Hematopoietic multipotent progenitor cell treated with erythropoietin and hydrocortisone succinate and interleukin-3 and kit ligand, for 4 days (in vitro differentiated cells): ENCODE data around the gene IDE.
A peak's percentile ranks its signal among the peaks of the same experiment; 100 is the strongest.
"Not testable (repeated sequence)": the region's sequence is repeated elsewhere in the genome, so short reads cannot be mapped to it uniquely, and the experiment has no call there.

Experiments
- DNase-seq: peaks from one replicate; pipeline ENCODE4 v3.0.0-alpha.2; 2015

Gene IDE

DNA sequence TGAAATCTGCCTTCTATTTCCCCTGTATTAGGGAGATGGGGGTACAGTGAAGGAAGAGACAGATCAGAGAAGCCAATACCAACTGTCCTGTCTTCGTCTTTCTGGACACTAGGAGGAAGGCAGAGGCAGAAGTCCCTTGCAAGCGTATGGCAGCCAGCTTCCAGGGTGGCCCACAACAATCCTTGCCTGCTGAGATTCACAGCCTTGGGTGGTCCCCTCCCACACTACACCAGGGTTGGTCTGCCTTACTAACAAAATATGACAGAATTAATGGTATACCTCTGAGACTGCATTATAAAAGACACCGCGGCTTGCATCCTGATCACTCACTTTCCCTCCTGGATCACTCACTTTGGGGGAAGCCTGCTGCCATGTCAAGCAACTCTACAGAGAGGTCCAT lies 90.4 kb downstream of the IDE start:
- DNase-seq: no peak

DNA sequence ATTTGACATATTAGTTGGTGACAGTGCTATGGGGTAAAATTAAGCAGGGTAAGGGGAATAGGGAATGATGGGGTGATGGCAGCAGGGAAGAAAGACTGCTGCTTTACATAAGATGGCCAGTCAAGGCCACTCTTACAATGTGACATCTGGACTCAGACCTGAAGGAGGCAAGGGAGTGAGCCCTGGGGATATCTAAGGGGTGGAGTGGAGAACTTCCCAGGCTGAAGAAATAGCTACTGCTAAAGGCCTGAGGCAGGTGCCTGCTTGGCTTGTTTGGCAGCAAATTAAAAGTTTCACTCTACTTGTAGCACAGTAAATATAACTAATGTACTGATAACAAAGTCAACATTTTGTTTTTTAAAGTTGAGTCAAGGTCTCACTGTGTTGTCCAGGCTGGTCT lies 93.5 kb downstream of the IDE start:
- no peak for DNase-seq

DNA sequence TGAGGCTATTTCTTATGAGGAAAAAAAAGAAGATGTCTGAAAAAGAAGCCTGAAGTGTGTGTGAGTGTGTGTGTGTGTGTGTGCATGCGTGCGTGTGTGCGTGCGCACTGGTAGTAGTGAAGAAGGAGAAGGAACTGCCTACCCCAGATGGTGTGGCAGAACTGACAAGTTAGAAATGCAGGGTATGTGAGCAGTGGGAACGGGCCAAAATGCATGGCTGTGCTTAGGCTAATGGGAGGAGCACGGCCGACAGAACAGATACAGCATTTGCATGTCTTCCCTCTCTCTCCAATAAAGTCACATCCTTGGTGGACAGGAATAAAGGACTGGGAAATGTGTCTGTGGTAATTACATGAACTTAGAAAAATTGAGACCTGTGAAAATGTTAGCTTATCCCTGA lies 94.3 kb downstream of the IDE start:
- DNase-seq: no peak

DNA sequence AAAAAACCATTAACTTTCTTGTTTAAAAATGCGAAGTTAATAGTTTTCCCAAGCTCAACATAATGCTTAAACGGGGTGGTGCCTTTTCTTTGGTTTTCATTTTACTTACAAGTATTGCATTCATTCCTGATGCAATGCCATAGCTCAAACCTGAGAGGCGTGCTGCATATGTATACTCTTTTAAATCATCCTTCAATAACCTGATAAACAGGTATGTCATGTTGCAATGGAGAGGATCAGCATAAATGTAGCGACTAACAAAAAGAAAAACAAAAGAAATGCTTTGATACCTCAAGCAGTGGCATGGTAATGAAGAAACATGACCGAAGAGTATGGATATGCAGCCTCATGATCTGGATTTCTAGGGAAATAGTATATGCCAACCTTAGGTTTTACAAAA lies 95.4 kb downstream of the IDE start:
- no peak for DNase-seq

DNA sequence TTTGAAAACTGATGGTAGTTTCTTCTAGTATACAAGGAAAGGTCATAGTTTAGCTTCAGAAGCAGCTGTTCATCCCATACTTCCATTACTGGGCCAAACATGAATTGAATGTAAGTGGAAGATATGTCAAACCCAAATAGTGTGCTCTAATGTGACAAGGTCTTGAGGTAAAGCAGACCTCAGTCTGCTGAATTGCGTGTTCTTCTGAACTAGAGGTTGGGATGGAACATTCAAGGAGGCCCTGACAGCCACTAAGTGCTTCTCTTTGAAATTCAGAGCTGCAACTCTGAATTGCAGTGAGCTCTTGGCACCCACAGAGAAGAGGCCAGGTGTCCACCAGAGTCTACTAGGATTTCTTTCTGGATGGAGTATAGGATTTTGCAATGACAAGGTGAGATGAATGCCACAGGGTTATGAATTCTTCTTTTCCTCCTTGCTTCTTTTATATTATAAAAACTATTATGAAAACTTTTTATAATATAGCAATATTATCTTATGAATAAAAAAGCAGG lies 98.5 kb downstream of the IDE start:
- no peak for DNase-seq

DNA sequence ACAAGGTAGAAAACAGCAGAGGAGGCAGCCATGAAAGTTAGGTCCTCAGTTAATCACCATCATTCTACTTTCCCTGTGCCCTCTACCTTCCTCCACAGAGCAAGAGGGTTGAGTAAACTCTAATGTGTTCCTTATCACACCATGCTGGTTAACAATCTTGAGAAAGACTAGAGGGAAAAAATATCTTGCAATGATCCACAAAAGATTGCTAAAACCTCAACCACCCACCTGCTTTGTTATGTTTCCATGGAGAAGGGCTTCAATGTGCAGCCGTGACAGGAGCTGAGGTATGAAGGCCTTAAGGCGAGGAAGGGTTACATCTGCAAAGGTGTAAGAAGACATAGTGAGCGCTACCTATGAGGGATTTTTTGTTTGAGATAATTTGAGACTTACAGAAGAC lies 103.9 kb downstream of the IDE start:
- peak; percentile 33 for DNase-seq

DNA sequence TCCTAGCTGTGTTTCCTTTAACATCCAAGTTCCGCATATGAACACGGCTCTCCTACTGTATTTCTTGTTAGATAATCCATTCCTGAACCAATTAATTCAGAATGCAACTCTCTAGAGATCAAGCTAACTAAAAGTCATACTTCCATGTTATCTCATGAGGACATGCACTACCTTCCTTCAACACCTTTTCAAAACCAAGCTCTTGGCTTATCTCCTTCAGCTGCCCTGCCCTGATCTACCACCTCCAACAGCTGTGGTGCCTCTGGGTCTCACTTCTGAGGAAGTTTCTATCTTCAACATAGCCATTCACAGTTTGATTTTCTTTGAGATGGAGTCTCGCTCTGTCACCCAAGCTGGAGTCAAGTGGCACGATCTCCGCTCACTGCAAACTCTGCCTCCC lies 109.5 kb downstream of the IDE start:
- no peak for DNase-seq

DNA sequence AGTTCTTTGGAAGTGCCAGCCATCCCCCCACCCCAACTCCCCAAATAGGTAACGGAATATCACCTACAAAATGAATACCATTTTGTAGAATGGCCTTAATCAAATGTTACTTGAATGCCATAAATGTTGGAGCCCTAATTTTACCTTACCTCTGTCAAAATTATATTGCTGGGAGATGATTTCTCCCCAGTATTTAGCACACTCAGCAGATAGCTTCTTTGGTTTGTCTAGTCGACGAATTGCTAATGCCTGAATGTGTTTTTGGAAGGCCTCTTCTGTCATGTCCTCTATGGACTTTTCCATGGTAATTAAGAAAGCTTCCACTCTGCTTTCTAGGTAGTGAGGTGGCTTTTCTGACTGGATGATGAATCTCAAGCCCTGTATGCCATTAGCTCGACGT lies 110.3 kb downstream of the IDE start:
- no peak for DNase-seq

DNA sequence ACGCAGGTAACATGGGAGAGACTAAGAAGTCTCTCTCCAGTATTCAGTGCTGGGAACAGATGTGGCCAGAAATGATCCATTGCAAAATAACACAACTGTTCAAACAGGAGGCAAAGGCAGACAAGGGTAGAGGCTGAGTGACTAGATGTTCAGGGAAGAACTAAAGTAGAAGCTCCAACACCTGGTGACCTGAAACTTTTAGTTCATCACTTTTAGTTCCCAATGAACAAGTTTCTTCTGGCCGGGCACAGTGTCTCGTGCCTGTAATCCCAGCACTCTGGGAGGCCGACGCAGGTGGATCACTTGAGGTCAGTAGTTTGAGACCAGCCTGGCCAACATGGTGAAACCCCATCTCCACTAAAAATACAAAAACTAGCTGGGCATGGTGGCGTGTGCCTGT lies 118.9 kb downstream of the IDE start:
- DNase-seq: not testable (repeated sequence)

DNA sequence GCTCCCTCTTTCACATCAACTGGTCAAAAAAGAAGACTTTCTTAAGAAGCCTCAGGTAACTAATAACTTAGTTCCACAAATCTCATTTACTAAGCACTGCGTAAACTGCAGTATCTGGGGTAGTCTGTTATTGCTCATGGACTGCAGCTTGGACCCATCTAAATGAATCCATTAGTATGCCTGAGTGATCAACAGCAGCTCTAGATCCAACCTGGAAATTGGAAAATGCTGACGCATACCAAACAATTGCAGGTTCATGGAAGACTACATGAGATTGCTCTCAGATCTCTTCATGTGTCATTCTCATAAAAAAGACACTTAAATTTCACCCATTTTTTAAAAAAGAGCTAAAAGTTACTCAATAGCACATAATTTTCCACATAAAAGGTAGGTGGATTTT lies 121.6 kb downstream of the IDE start:
- DNase-seq: no peak

DNA sequence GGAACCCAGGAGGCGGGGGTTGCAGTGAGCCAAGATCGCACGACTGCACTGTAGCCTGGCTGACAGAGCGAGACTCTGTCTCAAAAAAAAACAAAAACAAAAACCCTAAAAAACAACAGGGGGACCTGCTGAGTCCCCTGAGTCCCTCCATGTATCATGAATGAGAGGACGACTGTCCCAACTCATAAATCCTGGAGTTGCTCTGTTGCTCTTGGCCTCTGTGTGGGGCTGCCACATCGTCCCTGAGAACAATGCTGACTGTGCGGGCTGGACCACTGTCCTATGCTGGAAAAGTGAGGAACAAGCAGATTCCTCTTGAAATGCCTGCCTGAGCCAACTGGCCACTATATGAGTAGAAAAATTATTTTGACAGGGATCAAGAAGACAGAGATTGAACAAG lies 122.5 kb downstream of the IDE start:
- no peak for DNase-seq

DNA sequence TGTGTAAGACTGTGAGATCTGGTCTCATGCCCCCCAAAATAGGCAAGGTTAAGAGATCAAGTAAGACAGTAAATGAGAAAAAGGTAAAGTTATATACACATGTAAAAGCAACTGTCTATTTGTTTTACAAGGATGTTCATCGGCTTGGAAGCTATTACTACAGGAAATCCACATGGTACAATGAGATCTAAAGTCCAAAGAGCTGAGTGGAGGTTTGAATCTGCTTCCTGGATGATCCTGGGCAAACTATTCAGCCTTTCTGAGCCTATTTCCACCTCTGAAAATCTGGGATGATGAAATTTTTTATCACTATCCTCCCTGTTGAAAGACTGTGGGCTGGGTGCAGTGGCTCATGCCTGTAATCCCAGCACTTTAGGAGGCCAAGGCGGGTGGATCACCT lies 123.0 kb downstream of the IDE start:
- DNase-seq: no peak

DNA sequence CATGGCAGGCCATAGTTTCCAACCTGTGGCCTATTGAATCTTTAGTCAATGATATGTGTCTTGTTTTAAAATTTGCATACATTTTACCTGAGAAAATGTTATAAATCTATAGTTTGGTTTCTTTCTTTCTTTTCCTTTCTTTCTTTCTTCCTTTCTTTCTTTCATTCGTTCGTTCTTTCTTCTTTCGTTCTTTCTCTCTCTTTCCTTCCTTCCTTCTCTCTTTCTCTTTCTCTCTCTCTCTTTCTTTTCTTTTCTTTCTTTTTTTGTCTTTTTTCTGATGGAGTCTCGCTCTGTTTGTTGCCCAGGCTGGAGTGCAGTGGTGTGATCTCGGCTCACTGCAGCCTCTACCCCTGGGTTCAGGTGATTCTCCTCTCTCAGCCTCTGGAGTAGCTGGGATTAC lies 133.3 kb downstream of the IDE start:
- no peak for DNase-seq

DNA sequence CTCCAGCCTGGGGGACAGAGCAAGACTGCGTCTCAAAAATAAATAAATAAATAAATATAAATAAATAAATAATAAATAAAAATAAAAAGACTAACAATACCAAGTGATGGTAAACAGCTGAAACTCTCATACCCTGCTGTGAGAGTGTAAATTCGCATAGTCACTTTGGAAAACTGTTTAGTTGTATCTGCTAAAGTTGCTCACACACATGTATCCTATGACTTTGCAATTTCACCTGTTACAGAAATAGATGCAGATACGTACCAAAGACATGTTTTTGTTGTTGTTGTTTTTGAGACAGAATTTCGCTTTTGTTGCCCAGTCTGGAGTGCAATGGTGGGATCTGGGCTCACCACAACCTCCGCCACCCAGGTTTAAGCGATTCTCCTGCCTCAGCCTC lies 135.7 kb downstream of the IDE start:
- DNase-seq: no peak

DNA sequence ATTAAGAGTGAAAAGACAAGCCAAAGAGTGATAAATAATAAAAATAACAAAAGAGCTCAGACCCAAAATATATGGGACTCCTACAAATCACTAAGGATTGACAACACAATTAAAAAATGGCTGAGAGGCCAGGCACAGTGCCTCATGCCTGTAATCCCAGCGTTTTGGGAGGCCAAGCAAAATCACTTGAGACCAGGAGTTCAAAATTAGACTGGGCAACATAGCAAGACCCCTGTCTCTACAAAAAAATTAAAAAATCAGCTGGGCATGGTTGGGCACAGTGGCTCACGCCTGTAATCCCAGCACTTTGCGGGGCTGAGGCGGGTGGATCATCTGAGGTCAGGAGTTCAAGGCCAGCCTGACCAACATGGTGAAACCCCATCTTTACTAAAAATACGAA lies 137.3 kb downstream of the IDE start:
- DNase-seq: no peak

DNA sequence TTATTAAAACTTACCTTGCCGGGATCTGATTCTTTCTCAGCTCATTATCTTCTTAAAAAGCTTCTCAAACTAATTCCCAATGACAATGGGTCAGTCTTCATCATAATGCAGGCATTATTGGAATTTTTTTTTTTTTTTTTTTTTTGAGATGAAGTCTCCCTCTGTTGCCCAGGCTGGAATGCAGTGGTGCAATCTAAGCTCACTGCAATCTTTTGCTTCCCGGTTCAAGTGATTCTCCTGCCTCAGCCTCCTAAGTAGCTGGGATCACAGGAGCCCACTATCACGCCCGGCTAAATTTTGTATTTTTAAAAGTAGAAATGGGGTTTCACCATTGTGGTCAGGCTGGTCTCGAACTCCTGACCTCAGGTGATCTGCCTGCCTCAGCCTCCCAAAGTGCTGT lies 137.8 kb downstream of the IDE start:
- not testable (repeated sequence) for DNase-seq

DNA sequence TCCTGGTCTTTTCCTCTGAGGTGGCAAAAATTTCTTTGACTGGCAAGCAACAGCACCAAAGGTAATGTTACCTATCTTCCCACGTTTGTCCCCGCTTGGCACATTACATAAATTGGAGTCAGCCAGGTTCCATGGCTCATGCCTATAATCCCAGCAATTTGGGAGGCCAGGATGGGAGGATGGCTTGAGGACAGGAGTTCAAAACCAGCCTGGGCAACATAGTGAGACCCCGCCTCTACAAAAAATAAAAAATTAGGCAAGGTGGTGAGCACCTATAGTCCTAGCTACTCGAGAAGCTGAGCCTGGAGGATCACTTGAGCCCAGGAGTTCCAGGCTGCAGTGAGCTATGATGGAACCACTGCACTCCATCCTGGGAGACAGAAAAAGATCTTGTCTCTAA lies 139.5 kb downstream of the IDE start:
- DNase-seq: no peak

DNA sequence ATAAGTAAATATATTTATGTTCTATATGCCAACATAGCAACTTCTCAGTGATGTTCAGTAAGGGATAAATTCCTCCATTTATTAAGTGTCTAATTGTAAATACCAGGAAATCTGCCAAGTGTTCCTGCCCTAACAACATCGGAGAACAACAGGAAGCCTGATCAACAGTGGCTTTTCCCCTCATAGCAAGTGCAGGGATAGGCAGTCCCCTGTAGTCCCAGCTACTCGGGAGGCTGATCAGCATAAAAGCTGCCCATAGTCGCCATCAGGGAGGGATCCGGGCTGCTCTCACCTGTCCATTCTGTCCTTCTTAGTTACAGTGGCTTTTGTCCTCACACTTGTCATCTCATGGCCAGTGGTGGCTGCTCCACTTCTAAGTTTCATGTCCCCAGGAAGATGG lies 141.3 kb downstream of the IDE start:
- DNase-seq: no peak

DNA sequence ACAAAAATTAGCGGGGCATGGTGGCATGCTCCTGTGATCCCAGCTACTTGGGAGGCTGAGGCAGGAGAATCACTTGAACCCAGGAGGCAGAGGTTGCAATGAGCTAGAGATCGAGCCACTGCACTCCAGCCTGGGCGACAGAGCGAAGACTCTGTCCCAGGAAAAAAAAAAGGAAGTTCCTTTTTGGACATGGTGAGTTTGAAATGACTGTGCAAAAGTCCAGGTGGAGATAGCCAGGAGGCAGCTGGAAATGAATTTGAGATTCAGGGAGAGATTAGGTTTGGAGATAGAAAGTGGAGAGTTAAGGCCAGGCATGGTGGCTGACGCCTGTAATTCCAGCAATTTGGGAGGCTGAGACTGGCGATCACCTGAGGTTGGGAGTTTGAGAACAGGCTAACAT lies 143.8 kb downstream of the IDE start:
- no peak for DNase-seq

DNA sequence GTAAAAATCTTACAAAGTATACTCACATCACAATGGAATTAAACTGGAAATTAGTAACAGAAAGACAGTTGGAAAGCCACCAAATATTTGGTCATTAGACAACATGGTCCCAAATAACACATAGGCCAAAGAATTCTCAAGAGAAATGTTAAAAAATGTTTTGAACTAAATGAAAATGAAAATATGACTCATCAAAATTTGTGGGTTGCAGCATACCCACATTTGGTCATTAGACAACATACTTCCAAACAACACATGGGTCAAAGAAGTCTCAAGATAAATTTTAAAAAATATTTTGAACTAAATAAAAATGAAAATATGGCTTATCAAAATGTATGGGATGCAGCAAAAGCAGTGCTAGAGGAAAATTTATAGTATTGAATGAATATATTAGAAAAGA lies 152.3 kb downstream of the IDE start:
- no peak for DNase-seq

DNA sequence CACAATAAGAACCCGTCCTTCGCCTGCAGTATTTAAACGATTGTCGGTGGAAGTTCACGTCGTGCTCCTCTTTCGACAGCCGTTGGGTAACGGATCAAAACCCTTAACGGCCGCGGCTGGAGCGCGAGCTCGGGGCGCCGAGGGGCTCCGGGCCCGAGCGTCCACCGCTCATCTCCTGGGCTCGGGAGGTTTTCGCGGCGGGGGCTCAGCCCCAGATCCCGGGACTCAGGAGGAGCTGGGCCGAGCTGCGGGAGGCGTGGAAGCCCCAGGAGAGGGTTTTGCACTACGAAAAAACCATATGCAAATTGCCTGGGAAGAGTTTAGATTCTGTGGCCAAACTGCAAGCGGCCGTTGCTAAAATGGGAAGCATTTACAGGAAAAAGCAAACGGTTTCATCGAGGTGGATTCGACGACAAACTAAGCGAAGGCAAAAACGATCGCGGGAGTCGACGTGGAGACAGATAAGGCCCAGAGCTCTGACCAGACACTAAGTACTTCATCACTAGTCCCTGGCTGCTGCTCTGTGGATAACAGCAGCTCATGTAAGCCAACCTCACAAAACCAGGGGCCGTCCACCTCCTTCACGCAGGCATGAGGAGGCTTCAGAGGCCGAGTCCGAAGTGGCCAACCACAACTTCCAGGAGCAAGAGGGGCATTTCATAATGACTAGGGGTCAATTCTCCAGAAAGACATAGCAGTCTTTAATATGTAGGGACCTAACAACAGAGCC lies 153.2 kb downstream of the IDE start:
- peak; percentile 34 for DNase-seq

DNA sequence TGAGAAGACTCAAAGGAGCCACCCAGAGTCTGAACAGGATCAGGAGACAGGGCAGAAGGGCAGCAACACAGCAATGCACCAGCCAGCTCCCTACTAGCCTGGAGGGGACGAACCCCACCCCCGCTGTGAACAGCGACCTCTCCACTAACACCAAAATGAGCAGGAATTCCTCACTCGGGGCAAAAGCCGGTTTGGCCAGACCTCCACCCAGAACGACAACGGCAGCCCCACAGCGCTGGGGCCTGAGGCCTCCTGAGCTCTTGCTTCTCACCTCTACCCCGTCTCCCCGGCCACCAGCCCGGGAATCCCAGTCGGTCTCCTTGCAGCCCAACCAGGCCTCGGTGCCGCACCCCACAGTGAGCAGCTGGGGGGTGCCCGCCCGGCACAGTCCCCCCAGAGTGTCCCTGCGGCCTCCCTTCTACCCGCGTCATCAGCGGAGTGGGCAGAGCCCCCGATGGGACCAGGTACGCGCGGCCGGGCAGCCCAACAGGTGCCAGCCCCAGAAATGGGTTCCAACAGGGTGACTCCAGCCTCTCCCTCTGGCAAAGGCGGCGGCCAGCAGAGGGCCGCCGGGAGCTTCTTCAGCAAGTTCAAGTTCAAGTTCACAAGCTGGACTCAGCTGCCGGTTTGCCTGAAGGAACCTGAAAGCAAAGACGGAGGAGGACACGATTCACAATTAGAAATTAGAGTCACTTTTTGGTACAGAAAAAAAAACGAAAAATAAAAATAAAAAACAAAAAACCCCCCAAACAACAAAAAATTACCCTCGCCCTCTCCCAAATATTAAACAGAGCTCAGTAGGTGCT lies 153.9 kb downstream of the IDE start:
- peak; percentile 69 for DNase-seq

DNA sequence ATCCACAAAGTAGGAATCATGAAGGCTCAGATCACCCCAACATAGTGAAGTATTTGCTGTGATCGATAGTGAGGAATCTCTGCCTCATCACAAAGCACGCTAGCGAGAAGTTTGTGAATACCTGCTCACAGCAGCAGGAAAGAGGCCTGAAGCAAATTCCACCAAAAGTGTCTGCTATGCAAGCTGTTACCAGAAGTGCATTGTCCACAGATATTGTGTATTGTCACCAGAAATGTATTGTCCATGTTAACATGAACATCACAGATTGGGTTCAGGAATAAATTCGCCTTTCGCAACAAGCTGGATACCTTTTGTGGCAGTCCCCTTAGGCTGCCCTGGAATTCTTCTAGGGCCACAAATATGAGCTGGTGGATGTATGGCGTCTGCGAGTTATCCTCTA lies 155.0 kb downstream of the IDE start:
- no peak for DNase-seq

DNA sequence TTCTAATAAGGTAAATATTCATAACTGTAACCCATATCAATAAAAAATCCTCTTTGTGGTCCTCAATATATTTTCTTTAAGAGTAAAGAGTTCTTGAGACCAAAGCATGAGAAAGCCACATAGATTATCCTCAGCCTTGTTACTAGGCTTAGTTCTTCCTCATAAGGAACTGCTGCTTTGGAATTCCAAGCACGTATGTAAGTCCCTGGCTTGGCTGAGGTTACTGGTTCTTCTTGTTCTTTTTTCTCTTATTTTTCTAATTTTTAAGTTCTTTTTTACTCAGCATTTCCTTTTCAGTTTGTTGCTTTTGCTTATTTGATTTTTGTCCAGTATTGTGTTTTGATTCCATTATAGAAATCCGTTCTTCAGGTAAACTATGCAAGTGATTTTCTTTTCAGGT lies 155.7 kb downstream of the IDE start:
- DNase-seq: no peak

DNA sequence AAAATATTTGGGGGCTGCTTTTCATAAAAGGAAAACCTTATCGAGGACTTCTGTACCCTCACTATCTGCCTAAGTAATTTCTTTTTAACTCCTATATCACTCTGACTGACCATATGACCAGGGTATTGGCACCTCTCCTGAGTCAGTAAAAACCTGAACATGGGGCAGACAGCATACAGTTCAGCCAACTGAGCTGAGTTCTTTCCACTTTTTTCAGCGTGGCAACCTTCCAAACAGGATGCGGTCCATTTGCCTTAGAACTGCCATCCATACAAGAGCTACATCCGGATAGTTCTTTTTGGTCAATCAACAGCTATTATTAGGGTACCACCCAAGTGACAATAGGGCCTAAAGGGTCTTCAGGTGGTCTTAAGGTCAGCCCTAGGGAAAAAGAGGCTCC lies 160.4 kb downstream of the IDE start:
- no peak for DNase-seq
